ENCODE data around the gene ELF2.
"Not testable (repeated sequence)": the region's sequence is repeated elsewhere in the genome, so short reads cannot be mapped to it uniquely, and the experiment has no call there.

Gene ELF2

DNA sequence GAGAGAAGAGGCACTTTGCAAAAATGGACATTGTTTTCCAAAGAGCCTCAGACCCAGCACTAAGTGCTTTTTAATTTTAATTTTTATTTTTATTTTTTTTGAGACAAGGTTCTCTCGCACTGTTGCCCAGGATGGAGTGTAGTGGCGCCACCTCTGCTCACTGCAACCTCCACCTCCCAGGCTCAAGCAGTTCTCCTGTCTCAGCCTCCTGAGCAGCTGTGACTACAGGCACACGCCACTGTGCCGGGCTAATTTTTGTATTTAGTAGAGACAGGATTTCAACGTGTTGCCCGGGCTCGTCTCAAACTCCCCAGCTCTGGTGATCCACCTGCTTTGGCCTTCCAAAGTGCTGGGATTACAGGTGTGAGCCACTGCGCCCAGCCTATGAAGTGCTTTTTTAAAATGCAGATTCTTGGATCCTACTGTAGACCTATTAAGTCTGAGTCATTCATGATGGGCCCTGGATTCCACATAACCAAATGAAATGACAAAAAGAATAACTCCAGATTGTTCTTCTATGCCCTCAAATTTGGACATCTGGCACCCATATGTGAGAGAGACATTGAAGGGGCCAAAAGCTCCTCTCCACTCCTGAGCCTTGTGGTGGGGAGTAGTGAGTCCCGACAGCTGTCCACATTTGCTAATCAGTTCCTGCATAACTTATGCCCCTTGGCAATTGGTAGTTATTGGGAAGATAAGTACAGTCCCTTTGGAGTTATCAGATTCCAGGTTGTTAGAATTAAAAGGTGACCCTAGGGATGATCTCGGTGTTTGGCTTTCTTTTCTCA lies 157.9 kb downstream of the ELF2 start:
- no peak for ATAC-seq (replicated peaks; ENCODE audit: extremely low read depth, poor library complexity, severe bottlenecking)
- H3K9me3 Mint-ChIP-seq, result no peaks in the 10 kb centered on the region
- no peaks in the 10 kb centered on the region for H3K27me3 Mint-ChIP-seq
- H3K27ac Mint-ChIP-seq (ENCODE audit: low read depth), result peak overlapping the region; percentile 32
- DNase-seq (ENCODE audit: low spot score in 2 of 2), result no peak
- peaks cover 21% of the 10 kb centered on the region for H3K36me3 Mint-ChIP-seq (ENCODE audit: insufficient read depth)
- H3K4me3 Mint-ChIP-seq, result no peak overlapping the region
- peaks cover 23% of the 10 kb centered on the region for H3K4me1 Mint-ChIP-seq

GRCh38 chr4:139018501-139018900 lies 158.5 kb downstream of the ELF2 start:
- H3K4me1 Mint-ChIP-seq, result peaks cover 23% of the 10 kb centered on the region
- H3K27me3 Mint-ChIP-seq, result no peaks in the 10 kb centered on the region

DNA sequence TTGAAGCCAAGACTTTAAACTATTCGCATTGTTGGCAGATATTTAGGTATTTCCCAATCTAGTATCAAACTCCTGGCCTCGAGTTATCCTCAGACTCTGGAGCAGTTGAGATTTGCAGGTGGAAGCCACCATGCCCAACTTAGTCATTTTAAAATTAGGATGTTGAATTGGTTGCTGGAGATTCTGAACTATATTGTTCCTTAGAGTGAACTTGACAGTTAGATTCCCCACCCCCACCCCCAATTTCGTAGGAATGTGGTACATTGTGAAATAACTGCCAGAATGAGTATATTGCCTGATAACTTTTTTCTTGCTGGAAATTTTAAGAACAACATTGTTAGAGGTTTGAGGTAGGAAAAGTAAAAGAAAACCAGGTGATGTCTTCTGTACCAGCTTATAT lies 159.2 kb downstream of the ELF2 start:
- Mint-ChIP-seq H3K9me3 (no peaks in the 10 kb centered on the region), H3K27me3 (no peaks in the 10 kb centered on the region), H3K36me3 (ENCODE audit: insufficient read depth) (peaks cover 16% of the 10 kb centered on the region), H3K4me3 (no peak overlapping the region), H3K4me1 (peaks cover 23% of the 10 kb centered on the region), H3K27ac (ENCODE audit: low read depth) (no peak overlapping the region)
- ATAC-seq (replicated peaks; ENCODE audit: extremely low read depth, poor library complexity, severe bottlenecking) (no peak), DNase-seq (ENCODE audit: low spot score in 2 of 2) (no peak)

More at GRCh38 chr4:139018501-139018900, 158.5 kb downstream of the ELF2 start:
- no peaks in the 10 kb centered on the region for H3K9me3 Mint-ChIP-seq
- H3K27ac Mint-ChIP-seq (ENCODE audit: low read depth), result peak overlapping the region; percentile 32
- no peak for ATAC-seq (replicated peaks; ENCODE audit: extremely low read depth, poor library complexity, severe bottlenecking)
- peaks cover 19% of the 10 kb centered on the region for H3K36me3 Mint-ChIP-seq (ENCODE audit: insufficient read depth)
- DNase-seq (ENCODE audit: low spot score in 2 of 2), result no peak
- H3K4me3 Mint-ChIP-seq, result no peak overlapping the region

DNA sequence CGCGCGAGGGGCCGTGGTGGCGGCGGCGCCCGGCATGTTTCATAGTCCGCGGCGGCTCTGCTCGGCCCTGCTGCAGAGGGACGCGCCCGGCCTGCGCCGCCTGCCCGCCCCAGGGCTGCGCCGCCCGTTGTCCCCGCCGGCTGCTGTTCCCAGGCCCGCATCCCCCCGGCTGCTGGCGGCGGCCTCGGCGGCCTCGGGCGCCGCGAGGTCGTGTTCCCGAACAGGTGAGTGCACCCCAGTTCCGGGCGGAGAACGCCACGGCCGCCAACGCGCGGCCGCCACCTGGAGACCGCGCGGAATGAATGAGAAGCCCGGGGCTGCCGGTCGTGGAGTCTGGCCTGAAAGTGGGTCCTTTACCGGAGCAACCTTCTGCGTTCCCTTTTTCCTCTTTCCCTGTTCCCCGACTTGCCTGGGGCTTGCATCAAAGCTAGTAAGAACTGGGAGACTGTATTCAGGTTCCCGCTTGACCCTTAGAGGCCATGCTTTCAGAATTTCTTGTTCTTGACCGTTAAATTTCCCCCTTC lies 161.0 kb downstream of the ELF2 start:
- Mint-ChIP-seq H3K36me3 (ENCODE audit: insufficient read depth) (peaks cover 15% of the 10 kb centered on the region), H3K4me3 (peak overlapping the region; percentile 75), H3K27ac (ENCODE audit: low read depth) (peak overlapping the region; percentile 96), H3K4me1 (peaks cover 23% of the 10 kb centered on the region), H3K27me3 (no peaks in the 10 kb centered on the region), H3K9me3 (no peaks in the 10 kb centered on the region)
- no peak for DNase-seq (ENCODE audit: low spot score in 2 of 2)
- ATAC-seq (replicated peaks; ENCODE audit: extremely low read depth, poor library complexity, severe bottlenecking), result peak; percentile 2

DNA sequence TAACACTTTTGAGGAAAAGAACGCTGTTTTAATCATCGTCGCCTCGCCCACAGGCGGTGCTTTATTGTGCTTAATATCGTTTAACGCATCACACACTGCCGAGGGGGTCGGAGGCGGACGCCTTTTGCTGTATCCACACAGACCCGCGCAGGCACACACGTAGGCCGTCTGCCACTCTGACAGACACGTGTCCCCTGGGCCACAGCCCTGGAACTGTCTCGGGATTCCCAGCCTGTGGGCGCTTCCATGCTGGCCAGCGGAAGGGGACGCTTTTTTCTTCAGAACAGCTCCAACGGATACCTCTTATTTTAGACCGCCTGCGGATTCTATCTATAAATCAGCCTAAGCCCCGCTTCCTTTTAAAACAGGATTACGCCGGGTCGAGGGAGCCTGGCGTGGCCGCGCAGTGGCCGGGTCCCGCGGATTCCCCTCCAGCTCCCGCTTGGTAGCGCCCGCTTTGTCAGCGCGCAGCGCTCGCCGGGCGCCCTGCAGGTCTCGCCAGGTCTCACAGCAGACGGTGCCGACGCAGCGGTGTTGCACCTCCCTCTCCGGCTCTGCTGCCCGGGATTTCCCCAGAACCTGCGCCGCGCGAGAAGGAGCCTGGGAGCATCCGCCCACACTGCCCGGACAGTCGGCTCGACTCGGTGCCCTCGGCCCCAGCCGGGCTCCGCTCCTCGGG lies 161.6 kb downstream of the ELF2 start, which contains the start of gene NOCT:
NOCT (plus strand) TSS at position 513 of the 679 bp plus-strand sequence. CDS start 201 bp downstream, outside the sequence.
- no peaks in the 10 kb centered on the region for H3K27me3 Mint-ChIP-seq
- DNase-seq (ENCODE audit: low spot score in 2 of 2) (peak; percentile 87 to 91), ATAC-seq (replicated peaks; ENCODE audit: extremely low read depth, poor library complexity, severe bottlenecking) (peak; percentile 95)
- H3K27ac Mint-ChIP-seq (ENCODE audit: low read depth), result peak within 1 kb of the TSS; percentile 96
- peak within 1 kb of the TSS; percentile 75 for H3K4me3 Mint-ChIP-seq
- H3K4me1 Mint-ChIP-seq, result peaks cover 22% of the 10 kb centered on the region
- H3K36me3 Mint-ChIP-seq (ENCODE audit: insufficient read depth), result peaks cover 15% of the 10 kb centered on the region
- no peaks in the 10 kb centered on the region for H3K9me3 Mint-ChIP-seq

DNA sequence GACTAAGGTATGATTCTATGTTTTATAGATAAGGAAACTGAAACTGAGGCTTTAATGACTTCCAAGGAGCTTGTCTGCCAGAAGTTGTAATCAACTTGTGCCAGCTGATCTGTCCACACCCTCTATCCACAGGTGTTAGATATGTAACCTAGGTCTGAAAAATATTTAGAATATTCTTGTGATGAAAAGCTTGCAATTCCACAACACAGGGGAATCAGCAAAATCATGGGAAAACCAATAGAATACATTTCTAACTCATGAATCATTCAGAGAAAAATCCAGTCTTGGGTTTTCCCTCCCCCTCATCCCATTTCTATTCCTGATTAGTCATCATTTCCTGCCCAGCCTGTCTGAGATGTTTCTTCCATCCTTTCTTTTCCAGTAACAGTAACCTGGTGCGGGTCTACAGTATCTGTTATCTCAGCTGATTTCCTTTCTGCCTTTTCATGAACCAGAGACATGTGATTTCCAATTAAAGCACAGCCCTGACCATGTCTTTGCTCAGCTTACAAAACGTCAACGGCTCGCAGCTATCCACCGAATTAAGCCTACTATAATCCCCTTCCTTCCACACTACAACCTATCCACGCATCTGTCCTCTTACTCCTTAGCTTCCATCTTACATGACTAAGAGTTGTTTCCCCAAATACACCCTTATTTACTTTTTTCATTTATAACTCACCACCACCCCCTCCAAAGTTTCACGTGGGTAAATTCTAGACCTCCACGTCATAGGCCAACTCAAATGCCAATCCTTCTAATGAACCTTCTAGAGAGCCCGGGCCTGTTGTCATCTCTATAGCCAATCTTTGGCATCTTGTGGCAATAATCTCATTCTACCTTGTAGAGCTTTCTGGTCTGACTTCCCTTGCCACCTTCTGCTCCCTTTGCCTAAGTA lies 162.4 kb downstream of the ELF2 start:
- H3K27ac Mint-ChIP-seq (ENCODE audit: low read depth), result peak overlapping the region; percentile 96
- no peak for DNase-seq (ENCODE audit: low spot score in 2 of 2)

GRCh38 chr4:139011225-139011950 lies 165.6 kb downstream of the ELF2 start:
- DNase-seq (ENCODE audit: low spot score in 2 of 2), result no peak
- no peak overlapping the region for H3K27ac Mint-ChIP-seq (ENCODE audit: low read depth)
- peaks cover 11% of the 10 kb centered on the region for H3K4me1 Mint-ChIP-seq
- H3K27me3 Mint-ChIP-seq, result no peaks in the 10 kb centered on the region
- no peak overlapping the region for H3K4me3 Mint-ChIP-seq
- H3K9me3 Mint-ChIP-seq, result no peaks in the 10 kb centered on the region
- no peak for ATAC-seq (replicated peaks; ENCODE audit: extremely low read depth, poor library complexity, severe bottlenecking)
- H3K36me3 Mint-ChIP-seq (ENCODE audit: insufficient read depth), result peaks cover 10% of the 10 kb centered on the region

More for the DNA sequence above, 162.4 kb downstream of the ELF2 start:
- Mint-ChIP-seq H3K36me3 (ENCODE audit: insufficient read depth) (peaks cover 12% of the 10 kb centered on the region), H3K4me3 (peak overlapping the region; percentile 75), H3K9me3 (no peaks in the 10 kb centered on the region), H3K4me1 (peaks cover 16% of the 10 kb centered on the region), H3K27me3 (no peaks in the 10 kb centered on the region)
- peak; percentile 12 for ATAC-seq (replicated peaks; ENCODE audit: extremely low read depth, poor library complexity, severe bottlenecking)

GRCh38 chr4:139009702-139010101 lies 167.3 kb downstream of the ELF2 start:
- H3K27ac Mint-ChIP-seq (ENCODE audit: low read depth), result no peak overlapping the region
- H3K4me3 Mint-ChIP-seq, result no peak overlapping the region
- no peaks in the 10 kb centered on the region for H3K36me3 Mint-ChIP-seq (ENCODE audit: insufficient read depth)
- H3K27me3 Mint-ChIP-seq, result no peaks in the 10 kb centered on the region
- ATAC-seq (replicated peaks; ENCODE audit: extremely low read depth, poor library complexity, severe bottlenecking) (no peak), DNase-seq (ENCODE audit: low spot score in 2 of 2) (no peak)
- peaks cover 4% of the 10 kb centered on the region for H3K4me1 Mint-ChIP-seq
- H3K9me3 Mint-ChIP-seq, result no peaks in the 10 kb centered on the region

DNA sequence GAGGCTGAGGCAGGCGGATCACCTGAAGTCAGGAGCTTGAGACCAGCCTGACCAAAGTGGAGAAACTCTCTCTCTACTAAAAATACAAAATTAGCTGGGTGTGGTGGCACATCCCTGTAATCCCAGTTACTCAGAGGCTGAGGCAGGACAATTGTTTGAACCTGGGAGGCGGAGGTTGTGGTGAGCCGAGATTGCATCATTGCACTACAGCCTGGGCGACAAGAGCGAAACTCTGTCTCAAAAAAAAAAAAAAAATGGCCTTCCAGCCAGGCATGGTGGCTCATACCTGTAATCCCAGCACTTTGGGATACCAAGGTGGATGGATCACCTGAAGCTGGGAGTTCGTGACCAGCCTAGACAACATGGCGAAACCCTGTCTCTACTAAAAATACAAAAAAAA lies 168.7 kb downstream of the ELF2 start:
- H3K27me3 Mint-ChIP-seq; H3K27ac Mint-ChIP-seq (ENCODE audit: low read depth); DNase-seq (ENCODE audit: low spot score in 2 of 2); H3K9me3 Mint-ChIP-seq; H3K36me3 Mint-ChIP-seq (ENCODE audit: insufficient read depth); H3K4me1 Mint-ChIP-seq; ATAC-seq (replicated peaks; ENCODE audit: extremely low read depth, poor library complexity, severe bottlenecking); H3K4me3 Mint-ChIP-seq: not testable (repeated sequence)

GRCh38 chr4:139007640-139008039 lies 169.4 kb downstream of the ELF2 start:
- Mint-ChIP-seq H3K27ac (ENCODE audit: low read depth) (no peak overlapping the region), H3K36me3 (ENCODE audit: insufficient read depth) (no peaks in the 10 kb centered on the region), H3K27me3 (no peaks in the 10 kb centered on the region), H3K4me3 (no peak overlapping the region), H3K9me3 (no peaks in the 10 kb centered on the region), H3K4me1 (no peaks in the 10 kb centered on the region)
- ATAC-seq (replicated peaks; ENCODE audit: extremely low read depth, poor library complexity, severe bottlenecking) (no peak), DNase-seq (ENCODE audit: low spot score in 2 of 2) (no peak)

Measured in central memory CD8-positive, alpha-beta T cell (primary cell).